SU-DHL-6 (cell line): ENCODE results near the gene CLCN6.

ENCODE experiments used
- H2AFZ ChIP-seq: fragments of 200-600 bp; sonication (generic); 2 replicates; pipeline ENCODE4 v1.6.1; 2014; ENCODE audit warnings: low read depth, mild to moderate bottlenecking, moderate library complexity, mixed read lengths, antibody characterized with exemption, low read length; ENCODE audit not compliant: severe bottlenecking
- H3F3A ChIP-seq: fragments of 200-600 bp; shearing (Covaris generic); 2 replicates; pipeline ENCODE4 v1.6.0; 2016; ENCODE audit warnings: antibody characterized with exemption, mild to moderate bottlenecking; ENCODE audit not compliant: insufficient read depth
- H3K27ac ChIP-seq: fragments of 200-600 bp; sonication (generic); 2 replicates; pipeline ENCODE4 v1.5.1; 2016; ENCODE audit warnings: low read depth, mild to moderate bottlenecking, low read length, moderate library complexity, mixed read lengths
- H3K27me3 ChIP-seq: fragments of 200-600 bp; sonication (generic), shearing (Covaris generic); 2 replicates; pipeline ENCODE4 v1.6.0; 2014; ENCODE audit warnings: mild to moderate bottlenecking, low read length
- H3K36me3 ChIP-seq: fragments of 200-600 bp; sonication (generic); 2 replicates; pipeline ENCODE4 v1.6.1; 2014; ENCODE audit warnings: mild to moderate bottlenecking, low read length, mixed read lengths
- H3K4me2 ChIP-seq: fragments of 300-600, 200-600 bp; shearing (Covaris generic), sonication (generic); 2 replicates; pipeline ENCODE4 v1.6.0; 2014; ENCODE audit warnings: low read length, low read depth, mild to moderate bottlenecking; ENCODE audit not compliant: poor library complexity, severe bottlenecking
- H3K4me3 ChIP-seq: fragments of 200-600 bp; sonication (generic); 2 replicates; pipeline ENCODE4 v1.5.1; 2014; ENCODE audit warnings: antibody characterized with exemption, low read length, mild to moderate bottlenecking, mixed read lengths; ENCODE audit not compliant: insufficient read depth, poor library complexity, severe bottlenecking
- H3K79me2 ChIP-seq: fragments of 200-600 bp; sonication (generic); 2 replicates; pipeline ENCODE4 v1.6.1; 2014; ENCODE audit warnings: mild to moderate bottlenecking, low read length, moderate library complexity; ENCODE audit not compliant: insufficient read depth
- H3K9ac ChIP-seq: fragments of 200-600 bp; sonication (generic); 2 replicates; pipeline ENCODE4 v1.7.0; 2014; ENCODE audit warnings: mild to moderate bottlenecking, low read length
- H3K9me2 ChIP-seq: fragments of 200-600 bp; sonication (generic); replicated peaks from 2 replicates; pipeline ENCODE4 v1.6.1; 2014; ENCODE audit warnings: low read length; ENCODE audit not compliant: insufficient read depth
- H3K9me3 ChIP-seq: fragments of 200-600 bp; sonication (generic); 2 replicates; pipeline ENCODE4 v1.6.1; 2014; ENCODE audit warnings: low read length, mixed read lengths; ENCODE audit not compliant: insufficient read depth
- H4K20me1 ChIP-seq: fragments of 200-600 bp; sonication (generic); 2 replicates; pipeline ENCODE4 v1.6.1; 2014; ENCODE audit warnings: low read depth, mild to moderate bottlenecking, antibody characterized with exemption, low read length, moderate library complexity, mixed read lengths
- EZH2phosphoT487 ChIP-seq: fragments of 200-600 bp; sonication (generic), shearing (Covaris generic); conservative IDR thresholded peaks from 2 replicates; pipeline ENCODE4 v1.6.1; 2018; ENCODE audit warnings: mild to moderate bottlenecking, antibody characterized with exemption, low read length, moderate library complexity, mixed read lengths
- TF ChIP-seq, protein P1 (sequence below): fragments of 200-600 bp; sonication (generic); IDR thresholded peaks from one replicate; pipeline ENCODE4 v1.5.1; 2017; ENCODE audit warnings: antibody characterized with exemption, mild to moderate bottlenecking, low read length, moderate library complexity; ENCODE audit not compliant: insufficient read depth, poor library complexity, severe bottlenecking

Gene CLCN6

DNA sequence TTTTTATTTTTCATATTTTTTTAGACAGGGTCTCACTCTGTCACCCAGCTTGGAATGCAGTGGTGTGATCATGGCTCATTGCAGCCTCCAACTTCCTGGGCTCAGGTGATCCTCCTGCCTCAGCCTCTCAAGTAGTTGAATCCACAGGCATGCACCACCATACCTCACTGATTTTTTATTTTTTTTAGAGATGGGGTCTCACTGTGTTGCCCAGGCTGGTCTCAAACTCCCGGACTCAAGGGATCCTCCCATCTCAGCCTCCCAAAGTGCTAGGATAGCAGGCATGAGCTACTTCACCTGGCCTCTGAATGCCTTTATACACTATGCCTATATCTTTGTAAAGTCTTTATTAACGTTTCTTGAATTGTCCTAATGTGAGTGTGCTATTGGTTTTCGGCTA, 63.1 kb downstream of the CLCN6 start:
- Histone ChIP-seq H3K79me2 (no peaks in the 10 kb centered on the region), H3K9me2 (no peaks in the 10 kb centered on the region), H3K4me2 (no peak overlapping the region), H3K27me3 (no peaks in the 10 kb centered on the region), H3K27ac (no peak overlapping the region), H3K9me3 (no peaks in the 10 kb centered on the region), H4K20me1 (no peaks in the 10 kb centered on the region), H3F3A (no peaks in the 10 kb centered on the region), H3K4me3 (no peak overlapping the region), H3K9ac (no peak overlapping the region), H3K36me3 (no peaks in the 10 kb centered on the region), H2AFZ (no peak overlapping the region)
- TF ChIP-seq, protein P1, sequence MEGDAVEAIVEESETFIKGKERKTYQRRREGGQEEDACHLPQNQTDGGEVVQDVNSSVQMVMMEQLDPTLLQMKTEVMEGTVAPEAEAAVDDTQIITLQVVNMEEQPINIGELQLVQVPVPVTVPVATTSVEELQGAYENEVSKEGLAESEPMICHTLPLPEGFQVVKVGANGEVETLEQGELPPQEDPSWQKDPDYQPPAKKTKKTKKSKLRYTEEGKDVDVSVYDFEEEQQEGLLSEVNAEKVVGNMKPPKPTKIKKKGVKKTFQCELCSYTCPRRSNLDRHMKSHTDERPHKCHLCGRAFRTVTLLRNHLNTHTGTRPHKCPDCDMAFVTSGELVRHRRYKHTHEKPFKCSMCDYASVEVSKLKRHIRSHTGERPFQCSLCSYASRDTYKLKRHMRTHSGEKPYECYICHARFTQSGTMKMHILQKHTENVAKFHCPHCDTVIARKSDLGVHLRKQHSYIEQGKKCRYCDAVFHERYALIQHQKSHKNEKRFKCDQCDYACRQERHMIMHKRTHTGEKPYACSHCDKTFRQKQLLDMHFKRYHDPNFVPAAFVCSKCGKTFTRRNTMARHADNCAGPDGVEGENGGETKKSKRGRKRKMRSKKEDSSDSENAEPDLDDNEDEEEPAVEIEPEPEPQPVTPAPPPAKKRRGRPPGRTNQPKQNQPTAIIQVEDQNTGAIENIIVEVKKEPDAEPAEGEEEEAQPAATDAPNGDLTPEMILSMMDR: no peak
- TF ChIP-seq EZH2phosphoT487: no peak

DNA sequence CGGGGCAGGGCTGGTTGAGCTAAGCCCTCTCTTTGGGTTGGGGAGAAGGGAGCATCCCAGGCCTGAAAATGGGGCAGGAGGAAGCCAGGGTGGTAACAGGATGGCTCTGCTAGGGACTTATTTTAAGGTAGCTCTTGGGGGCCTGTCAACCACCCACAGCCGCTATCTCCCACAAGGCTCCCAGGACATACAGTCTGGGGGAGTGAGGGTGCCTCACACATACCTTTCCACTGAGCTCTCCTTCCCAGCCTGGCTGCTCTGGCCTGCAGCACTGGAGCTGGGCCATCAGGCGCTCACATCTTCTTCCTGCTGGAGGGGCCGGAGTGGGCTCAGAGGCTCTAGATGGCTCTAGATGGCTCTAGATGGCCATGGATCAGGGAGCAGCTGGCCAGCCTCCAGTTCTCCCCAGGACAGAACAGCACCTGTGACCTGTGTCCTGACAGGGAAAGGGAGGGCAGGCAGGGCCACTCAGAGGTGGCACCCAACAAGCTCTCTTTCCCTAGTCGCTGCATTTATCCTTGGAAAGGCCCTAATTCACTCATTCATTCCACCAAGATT, 63.7 kb downstream of the CLCN6 start:
- H3K27me3 ChIP-seq: no peaks in the 10 kb centered on the region
- H3K9me2 ChIP-seq: no peaks in the 10 kb centered on the region

DNA sequence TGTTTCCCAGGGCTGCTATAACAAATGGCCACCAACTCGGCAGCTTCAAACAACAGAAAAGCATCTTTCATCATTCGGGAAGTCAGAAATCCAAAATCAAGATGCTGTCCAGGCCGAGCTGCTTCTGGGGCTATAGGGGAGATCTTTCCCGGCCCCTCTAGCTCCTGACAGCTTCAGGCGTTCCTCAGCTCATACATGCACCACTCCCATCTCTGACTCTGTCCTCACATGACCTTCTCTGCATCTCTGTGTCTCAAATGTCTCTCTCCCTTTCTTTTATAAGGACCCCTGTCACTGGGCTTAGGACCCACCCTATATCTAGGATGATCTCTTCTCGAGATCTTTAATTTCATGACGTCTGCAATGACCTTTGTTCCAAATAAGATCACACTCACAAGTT, 66.6 kb downstream of the CLCN6 start:
- no peak overlapping the region for H2AFZ ChIP-seq
- no peaks in the 10 kb centered on the region for H3K36me3 ChIP-seq
- no peaks in the 10 kb centered on the region for H3K27me3 ChIP-seq
- no peak overlapping the region for H3K9ac ChIP-seq
- H3K27ac ChIP-seq: no peak overlapping the region
- TF ChIP-seq, protein P1: no peak
- no peak for TF ChIP-seq EZH2phosphoT487
- H3K9me3 ChIP-seq: no peaks in the 10 kb centered on the region
- no peak overlapping the region for H3K4me3 ChIP-seq
- H3K9me2 ChIP-seq: no peaks in the 10 kb centered on the region
- no peaks in the 10 kb centered on the region for H4K20me1 ChIP-seq
- H3K4me2 ChIP-seq: no peak overlapping the region
- H3F3A ChIP-seq: no peaks in the 10 kb centered on the region
- H3K79me2 ChIP-seq: no peaks in the 10 kb centered on the region

More for the DNA sequence above, 63.7 kb downstream of the CLCN6 start:
- TF ChIP-seq EZH2phosphoT487: no peak
- TF ChIP-seq, protein P1: no peak
- H3K4me3 ChIP-seq: no peak overlapping the region
- H3K79me2 ChIP-seq: no peaks in the 10 kb centered on the region
- no peaks in the 10 kb centered on the region for H3K36me3 ChIP-seq
- H3K9me3 ChIP-seq: no peaks in the 10 kb centered on the region
- H3K9ac ChIP-seq: no peak overlapping the region
- no peak overlapping the region for H2AFZ ChIP-seq
- no peaks in the 10 kb centered on the region for H4K20me1 ChIP-seq
- no peak overlapping the region for H3K4me2 ChIP-seq
- no peak overlapping the region for H3K27ac ChIP-seq
- H3F3A ChIP-seq: no peaks in the 10 kb centered on the region
